GM18526 (cell line): Measurements from ENCODE around the gene OXSM.

Source experiments
- POLR2A ChIP-seq: IDR thresholded peaks from 3 replicates; pipeline ENCODE4 v1.6.1; 2011; ENCODE audit not compliant: insufficient read length; ENCODE audit errors: extremely low read depth

OXSM gene

GRCh38 chr3:25783661-25784512 is 6.0 kb upstream of the OXSM start:
- TF ChIP-seq POLR2A = no peak

- no peak for TF ChIP-seq POLR2A
These were observed 4.9 kb upstream of the OXSM start for GRCh38 chr3:25784971-25785370.

GRCh38 chr3:25785826-25786225 is 4.1 kb upstream of the OXSM start:
- TF ChIP-seq POLR2A = no peak

GRCh38 chr3:25787689-25788088 is 2.2 kb upstream of the OXSM start:
- TF ChIP-seq POLR2A = no peak

- TF ChIP-seq POLR2A = no peak
These were observed 688 bp upstream of the OXSM start for GRCh38 chr3:25789209-25789595.

GRCh38 chr3:25801786-25802185 is 11.9 kb downstream of the OXSM start:
- TF ChIP-seq POLR2A = no peak

GRCh38 chr3:25803833-25804232 is 13.9 kb downstream of the OXSM start:
- no peak for TF ChIP-seq POLR2A

- TF ChIP-seq POLR2A = no peak
These were observed 14.8 kb downstream of the OXSM start for GRCh38 chr3:25804676-25805075.

GRCh38 chr3:25812644-25813043 is 22.8 kb downstream of the OXSM start:
- no peak for TF ChIP-seq POLR2A

GRCh38 chr3:25817107-25817506 is 27.2 kb downstream of the OXSM start:
- TF ChIP-seq POLR2A = no peak

- no peak for TF ChIP-seq POLR2A
These were observed 27.7 kb downstream of the OXSM start for GRCh38 chr3:25817638-25818037.

GRCh38 chr3:25818335-25818734 is 28.4 kb downstream of the OXSM start:
- no peak for TF ChIP-seq POLR2A

GRCh38 chr3:25820366-25820765 is 30.5 kb downstream of the OXSM start:
- no peak for TF ChIP-seq POLR2A

- TF ChIP-seq POLR2A = no peak
These were observed 31.1 kb downstream of the OXSM start for GRCh38 chr3:25820816-25821486.

GRCh38 chr3:25821746-25822573 is 32.1 kb downstream of the OXSM start:
- no peak for TF ChIP-seq POLR2A

- no peak for TF ChIP-seq POLR2A
These were observed 33.4 kb downstream of the OXSM start for GRCh38 chr3:25823314-25823713.

- TF ChIP-seq POLR2A = no peak
These were observed 36.6 kb downstream of the OXSM start for GRCh38 chr3:25826510-25826909.
